ENCODE results near the gene MGME1.

- TF ChIP-seq, protein P1, sequence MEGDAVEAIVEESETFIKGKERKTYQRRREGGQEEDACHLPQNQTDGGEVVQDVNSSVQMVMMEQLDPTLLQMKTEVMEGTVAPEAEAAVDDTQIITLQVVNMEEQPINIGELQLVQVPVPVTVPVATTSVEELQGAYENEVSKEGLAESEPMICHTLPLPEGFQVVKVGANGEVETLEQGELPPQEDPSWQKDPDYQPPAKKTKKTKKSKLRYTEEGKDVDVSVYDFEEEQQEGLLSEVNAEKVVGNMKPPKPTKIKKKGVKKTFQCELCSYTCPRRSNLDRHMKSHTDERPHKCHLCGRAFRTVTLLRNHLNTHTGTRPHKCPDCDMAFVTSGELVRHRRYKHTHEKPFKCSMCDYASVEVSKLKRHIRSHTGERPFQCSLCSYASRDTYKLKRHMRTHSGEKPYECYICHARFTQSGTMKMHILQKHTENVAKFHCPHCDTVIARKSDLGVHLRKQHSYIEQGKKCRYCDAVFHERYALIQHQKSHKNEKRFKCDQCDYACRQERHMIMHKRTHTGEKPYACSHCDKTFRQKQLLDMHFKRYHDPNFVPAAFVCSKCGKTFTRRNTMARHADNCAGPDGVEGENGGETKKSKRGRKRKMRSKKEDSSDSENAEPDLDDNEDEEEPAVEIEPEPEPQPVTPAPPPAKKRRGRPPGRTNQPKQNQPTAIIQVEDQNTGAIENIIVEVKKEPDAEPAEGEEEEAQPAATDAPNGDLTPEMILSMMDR (conservative IDR thresholded peaks at IDR 0.05) = no peak
- TF ChIP-seq EZH2 (IDR thresholded peaks at IDR 0.05; ENCODE audit: low read depth) = no peak
Observed at GRCh38 chr20:17934141-17934862, 34.5 kb upstream of the MGME1 start.
